HEK293T (cell line): ENCODE results near the gene PPM1H.

ENCODE experiments used
- ARNT ChIP-seq: fragments of 450-650 bp; IDR thresholded peaks from 2 replicates; pipeline ENCODE4 v1.6.1; 2017; ENCODE audit warnings: mild to moderate bottlenecking
- SUZ12 ChIP-seq: fragments of 450-650 bp; IDR thresholded peaks from 2 replicates; pipeline ENCODE4 v1.6.1; 2016; ENCODE audit warnings: mild to moderate bottlenecking

- TF ChIP-seq SUZ12: no peak
- no peak for TF ChIP-seq ARNT
Measured at GRCh38 chr12:62637679-62638078, 297.3 kb downstream of the PPM1H start.
